ENCODE measurements around the gene ARRB2.

ARRB2 gene

GRCh38 chr17:4766723-4767122, 56.3 kb downstream of the ARRB2 start:
- DNase-seq: no peak

GRCh38 chr17:4768298-4768697, 57.9 kb downstream of the ARRB2 start:
- no peak for DNase-seq

DNA sequence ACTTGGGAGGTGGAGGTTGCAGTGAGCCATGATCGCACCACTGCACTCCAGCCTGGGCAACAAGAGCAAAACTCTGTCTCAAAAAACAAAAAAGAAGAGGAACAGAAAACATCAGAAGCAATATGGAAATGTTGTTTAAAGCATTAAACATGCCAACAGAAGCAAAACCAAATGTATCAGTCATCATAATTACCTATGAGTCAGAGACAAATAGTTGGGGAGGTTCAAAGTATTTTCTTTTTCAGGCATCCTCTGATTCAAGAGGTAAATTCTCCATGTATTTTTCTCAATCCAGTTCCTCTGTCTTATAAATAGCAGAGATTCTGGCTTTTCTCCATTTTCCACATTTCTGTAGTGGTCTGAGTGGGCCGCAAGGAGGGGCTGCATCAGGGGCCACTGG, 59.2 kb downstream of the ARRB2 start:
- no peak for DNase-seq
